Aorta (tissue), 5 donors: ENCODE measurements around the gene PRAMEF2. TPM values are rescaled to one million over a fixed set of nuclear protein-coding genes. Genes with fewer than 3 reads are reported as not detected.
"Not testable (repeated sequence)": the region's sequence is repeated elsewhere in the genome, so short reads cannot be mapped to it uniquely, and the experiment has no call there.

Source experiments
- ATAC-seq: fragments of 200-7000 bp; cut with Tn5 transposase; one replicate; pipeline ENCODE4 v1.9.1; 2022; ENCODE audit warnings: moderate library complexity; ENCODE audit not compliant: low FRiP score
- DNase-seq, 2 donors: peaks; one replicate each; pipeline ENCODE4 v3.0.0-alpha.2; 2020
- H3K27ac ChIP-seq, 2 donors: one replicate each; pipeline ENCODE4 v1.5.1; 2013; ENCODE audit warnings: low read length in 2 of 2, mild to moderate bottlenecking in 2 of 2, moderate library complexity in 2 of 2, control low read depth in 1 of 2, inconsistent platforms in 1 of 2, low read depth in 1 of 2
- H3K27me3 ChIP-seq, 2 donors: one replicate each; pipeline ENCODE4 v1.6.1; 2013; ENCODE audit warnings: control low read depth in 1 of 2, low read length in 1 of 2, mild to moderate bottlenecking in 1 of 2, moderate library complexity in 1 of 2; ENCODE audit not compliant: insufficient read depth in 2 of 2, control insufficient read depth in 1 of 2
- H3K36me3 ChIP-seq, 2 donors: one replicate each; pipeline ENCODE4 v1.6.1; 2013; ENCODE audit warnings: control low read depth in 1 of 2, low read length in 1 of 2, mild to moderate bottlenecking in 1 of 2; ENCODE audit not compliant: insufficient read depth in 2 of 2, control insufficient read depth in 1 of 2
- H3K4me1 ChIP-seq, 2 donors: one replicate each; pipeline ENCODE4 v1.6.1; 2013; ENCODE audit warnings: low read length in 2 of 2, control low read depth in 1 of 2, mild to moderate bottlenecking in 1 of 2, moderate library complexity in 1 of 2; ENCODE audit not compliant: insufficient read depth in 2 of 2, control insufficient read depth in 1 of 2
- H3K4me3 ChIP-seq, 2 donors: one replicate each; pipeline ENCODE4 v1.5.1; 2013; ENCODE audit warnings: low read length in 2 of 2, control low read depth in 1 of 2, mild to moderate bottlenecking in 1 of 2
- H3K9me3 ChIP-seq: one replicate; pipeline ENCODE4 v1.6.1; 2013; ENCODE audit warnings: mild to moderate bottlenecking, low read length; ENCODE audit not compliant: control insufficient read depth
- WGBS, 2 donors: extraction: QIAGEN DNeasy Blood & Tissue Kit; methylation state at CpG; one replicate each; pipeline ENCODE4 v1.1.7; 2013; 5-methylcytosine and 5-hydroxymethylcytosine counted together
- intact Hi-C, 2 donors: fragments of 100-400 bp; cut with DNase I; formaldehyde crosslinking; loops; one replicate each; pipeline versions ENCODE4 v1.14.2 to v1.15.0; 2022
- polyA plus RNA-seq, 2 donors: library from polyadenylated mRNA; stranded (reverse); fragments of 200-250 nt; gene quantifications; one replicate each; pipeline ENCODE4 v1.2.3, GENCODE V29; 2013
- total RNA-seq, 2 donors: library from RNA; stranded (reverse); fragmentation: NEBNext Ultra II Directional; extraction: Animal tissue kit (Norgen Biotek cat#: 25700); gene quantifications; one replicate each; pipeline ENCODE4 v1.2.1, GENCODE V29; 2021
- donor health status: healthy with polysubstance abuse.
- donor health status: Bipolar disorder and iron deficiency.
- donor health status: DM: no; HTN: no; CAD: no.
- donor health status: DM: no; HTN: no; CAD: no.
- donor health status: DM: yes; HTN: yes; CAD: no.

The PRAMEF2 gene
- total and polyA plus RNA-seq, 4 donors = not detected

DNA sequence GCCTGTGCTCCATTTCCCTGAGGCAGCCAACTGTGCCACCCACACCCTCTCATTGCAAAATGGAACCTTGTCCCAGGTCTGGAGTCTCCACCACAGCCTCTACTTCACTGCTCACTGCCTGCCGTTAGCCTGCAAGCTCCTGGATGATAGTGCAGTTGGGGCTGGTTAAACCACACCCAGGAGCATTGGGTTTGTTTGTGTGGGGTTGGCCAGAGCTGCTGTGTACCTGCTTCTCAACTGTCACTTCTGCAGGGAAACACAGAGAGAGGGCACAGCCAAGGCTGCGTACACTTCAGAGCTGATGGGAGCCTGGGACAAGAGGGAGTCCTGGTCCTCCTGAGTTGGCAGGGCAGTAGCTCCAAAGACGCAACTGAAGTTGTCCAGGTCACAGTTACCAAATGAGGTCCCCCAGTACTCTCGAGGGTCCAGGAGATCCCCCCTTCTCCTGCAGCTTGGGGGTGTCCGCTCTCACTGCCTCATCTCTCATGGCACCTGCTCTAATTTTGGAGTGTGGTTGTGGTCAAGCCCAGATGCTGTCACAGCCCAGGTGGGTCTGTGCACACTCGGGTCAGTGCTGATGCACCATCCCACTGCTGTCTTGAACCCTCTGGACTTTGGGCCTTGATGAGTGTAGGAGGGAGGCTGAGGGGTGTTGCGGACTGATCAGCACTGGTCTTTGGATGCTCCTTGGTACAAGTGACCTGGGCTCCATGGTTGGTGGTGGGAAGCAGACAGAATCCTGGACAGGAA, 6.4 kb downstream of the PRAMEF2 start:
- H3K9me3 ChIP-seq, H3K27me3 ChIP-seq, H3K27ac ChIP-seq, ATAC-seq, intact Hi-C loops, H3K4me1 ChIP-seq, DNase-seq, H3K4me3 ChIP-seq, H3K36me3 ChIP-seq: not testable (repeated sequence)
- WGBS, 2 donors = 75 to 86% methylated on average over 3 to 5 of the region's 7 CpGs

DNA sequence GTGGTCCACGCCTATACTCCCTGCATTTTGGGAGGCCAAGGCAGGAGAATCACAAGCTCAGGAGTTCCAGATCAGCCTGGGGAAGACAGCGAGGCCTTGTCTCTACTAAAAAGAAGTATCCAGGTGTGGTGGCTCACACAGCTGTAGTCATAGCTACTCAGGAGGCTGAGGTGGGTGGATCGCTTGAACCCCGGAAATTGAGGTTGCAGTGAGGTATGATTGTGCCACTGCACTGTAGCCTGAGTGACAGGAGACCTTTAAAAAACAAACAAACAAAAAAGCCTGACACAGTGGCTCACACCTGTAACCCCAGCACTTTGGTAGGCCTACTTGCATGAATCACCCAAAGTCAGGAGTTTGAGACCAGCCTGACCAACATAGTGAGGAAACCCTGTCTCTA, 21.6 kb downstream of the PRAMEF2 start:
- ATAC-seq, DNase-seq, H3K36me3 ChIP-seq, H3K9me3 ChIP-seq, H3K4me3 ChIP-seq, intact Hi-C loops, H3K4me1 ChIP-seq, H3K27ac ChIP-seq, H3K27me3 ChIP-seq: not testable (repeated sequence)
- 83 to 89% methylated on average over 3 of the region's 4 CpGs for WGBS, 2 donors

DNA sequence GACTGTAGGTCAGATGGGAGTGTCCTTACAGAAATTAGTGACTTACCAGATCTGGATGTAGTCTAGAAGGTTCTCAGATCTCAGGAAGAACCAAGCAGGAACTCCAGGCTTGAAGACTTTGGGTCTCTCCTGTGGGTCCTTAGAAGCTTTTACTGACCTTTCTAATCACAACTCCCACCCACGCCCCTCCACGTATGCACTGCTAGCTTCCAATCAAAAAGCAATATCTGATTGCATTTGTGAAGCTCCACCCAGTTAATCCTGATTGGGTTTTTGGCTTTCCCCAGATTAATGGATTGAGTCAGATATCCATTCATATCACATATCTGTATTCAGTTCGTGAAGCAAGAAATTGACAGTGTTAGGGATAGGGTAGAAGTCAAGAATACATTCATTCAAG, 29.2 kb downstream of the PRAMEF2 start, which contains the start of gene PRAMEF4:
Gene PRAMEF4 (minus strand): TSS at position 101 of the 400 bp plus-strand sequence. CDS start 2,807 bp downstream, outside the sequence.
- ATAC-seq, H3K27ac ChIP-seq, H3K36me3 ChIP-seq, DNase-seq, H3K27me3 ChIP-seq, H3K9me3 ChIP-seq, H3K4me3 ChIP-seq, intact Hi-C loops, H3K4me1 ChIP-seq: not testable (repeated sequence)
- WGBS, 2 donors = 78 to 85% methylated on average over 3 of the region's 3 CpGs

DNA sequence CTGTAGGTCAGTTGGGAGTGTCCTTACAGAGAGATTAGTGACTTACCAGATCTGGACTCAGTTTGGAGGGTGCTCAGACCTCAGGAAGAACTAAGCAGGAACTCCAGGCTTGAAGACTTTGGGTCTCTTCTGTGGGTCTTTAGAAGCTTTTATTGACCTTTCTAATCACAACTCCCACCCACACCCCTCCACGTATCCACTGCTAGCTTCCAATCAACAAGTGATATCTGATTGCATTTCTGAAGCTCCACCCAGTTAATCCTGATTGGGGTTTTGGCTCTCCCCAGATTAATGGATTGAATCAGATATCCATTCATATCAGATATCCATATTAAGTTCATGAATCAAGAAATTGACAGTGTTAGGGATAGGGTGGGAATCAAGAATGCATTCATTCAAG, 41.3 kb downstream of the PRAMEF2 start, which contains the start of gene PRAMEF10:
Gene PRAMEF10 (minus strand): TSS at position 101 of the 400 bp plus-strand sequence. CDS start 2,423 bp downstream, outside the sequence.
- H3K27ac ChIP-seq, H3K36me3 ChIP-seq, ATAC-seq, H3K4me3 ChIP-seq, H3K9me3 ChIP-seq, H3K27me3 ChIP-seq, intact Hi-C loops, H3K4me1 ChIP-seq, DNase-seq: not testable (repeated sequence)
- 40 to 60% methylated on average over 1 of the region's 1 CpG for WGBS, 2 donors

DNA sequence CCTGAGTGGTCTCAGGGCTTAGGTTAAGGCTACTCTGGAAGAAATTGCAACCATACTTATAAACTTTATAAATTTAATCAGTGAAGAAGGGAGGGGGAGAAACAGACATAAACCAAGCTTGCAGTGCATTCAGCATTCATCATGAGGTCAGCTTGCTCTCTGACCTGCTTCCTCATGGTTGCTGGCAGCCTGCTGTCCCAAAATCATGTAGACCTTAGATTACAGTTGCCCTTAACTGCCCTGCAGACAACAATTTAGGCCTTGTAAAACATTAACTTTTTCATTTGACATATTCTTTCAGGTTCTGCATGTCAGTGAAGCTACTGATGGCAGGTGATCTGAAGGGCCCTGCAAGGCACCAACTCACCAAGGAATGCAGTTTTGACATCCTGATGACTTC, 42.3 kb downstream of the PRAMEF2 start:
- ATAC-seq, H3K27me3 ChIP-seq, H3K9me3 ChIP-seq, intact Hi-C loops, H3K4me1 ChIP-seq, H3K36me3 ChIP-seq, H3K4me3 ChIP-seq, H3K27ac ChIP-seq, DNase-seq: not testable (repeated sequence)

DNA sequence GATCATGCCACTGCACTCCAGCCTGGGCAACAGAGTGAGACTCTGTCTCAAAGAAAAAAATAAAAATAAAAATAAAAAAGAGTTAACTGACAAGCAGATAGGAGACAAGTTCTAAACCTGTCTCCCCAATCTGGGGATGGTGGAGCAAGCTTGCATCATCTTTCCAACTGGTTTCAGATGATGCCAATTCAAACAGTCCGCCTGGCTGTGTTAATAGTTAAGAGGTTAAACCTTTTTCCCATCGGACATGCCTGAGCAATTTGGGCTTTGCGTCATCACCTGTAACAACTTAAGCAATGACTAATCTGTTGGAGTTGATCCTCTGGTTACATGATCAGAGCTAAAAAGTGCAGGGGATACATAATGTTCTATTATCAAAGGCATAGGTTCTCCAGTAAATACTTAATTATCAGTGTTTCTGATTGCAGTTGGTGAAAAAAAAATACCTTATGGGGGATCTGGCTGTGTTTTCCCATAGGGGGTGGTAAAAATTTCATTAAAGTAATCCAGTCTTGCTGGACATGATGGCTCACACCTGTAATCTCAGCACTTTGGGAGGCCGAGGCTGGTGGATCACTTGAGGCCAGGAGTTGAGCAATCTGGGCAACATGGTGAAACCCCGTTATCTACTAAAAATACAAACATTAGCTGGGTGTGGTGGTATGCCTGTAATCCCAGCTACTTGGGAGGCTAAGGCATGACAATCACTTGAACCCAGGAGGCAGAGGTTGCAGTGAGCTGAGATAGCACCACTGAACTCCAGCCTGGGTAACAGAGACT, 47.1 kb downstream of the PRAMEF2 start:
- DNase-seq, ATAC-seq, H3K27ac ChIP-seq, H3K36me3 ChIP-seq, H3K27me3 ChIP-seq, intact Hi-C loops, H3K9me3 ChIP-seq, H3K4me3 ChIP-seq, H3K4me1 ChIP-seq: not testable (repeated sequence)
- 67 to 84% methylated on average over 2 to 4 of the region's 5 CpGs for WGBS, 2 donors

Other genes starting within 250 kb of the PRAMEF2 start
- gene DHRS3, start 238.9 kb upstream of the PRAMEF2 start, total RNA-seq = 100 to 1,000 TPM; 117 to 325 TPM
- 10 to 100 TPM; 27.5 to 57.7 TPM for gene DHRS3, start 238.9 kb upstream of the PRAMEF2 start, polyA plus RNA-seq
- not detected for gene AADACL4, start 213.0 kb upstream of the PRAMEF2 start, total RNA-seq
- gene AADACL4, start 213.0 kb upstream of the PRAMEF2 start, polyA plus RNA-seq = not detected
- gene AADACL3, start 141.0 kb upstream of the PRAMEF2 start, total RNA-seq = not detected
- not detected for gene AADACL3, start 141.0 kb upstream of the PRAMEF2 start, polyA plus RNA-seq
- gene CFAP107, start 110.9 kb upstream of the PRAMEF2 start, total RNA-seq = not detected
- not detected for gene CFAP107, start 110.9 kb upstream of the PRAMEF2 start, polyA plus RNA-seq
- not detected for gene PRAMEF12, start 83.3 kb upstream of the PRAMEF2 start, total RNA-seq
- gene PRAMEF12, start 83.3 kb upstream of the PRAMEF2 start, polyA plus RNA-seq = not detected
- gene PRAMEF1, start 65.7 kb upstream of the PRAMEF2 start, total RNA-seq = not detected
- gene PRAMEF1, start 65.7 kb upstream of the PRAMEF2 start, polyA plus RNA-seq = not detected
- not detected for gene PRAMEF11, start 25.7 kb upstream of the PRAMEF2 start, total RNA-seq
- not detected for gene PRAMEF11, start 25.7 kb upstream of the PRAMEF2 start, polyA plus RNA-seq
- gene HNRNPCL1, start 8.4 kb upstream of the PRAMEF2 start, total RNA-seq = not detected
- not detected for gene HNRNPCL1, start 8.4 kb upstream of the PRAMEF2 start, polyA plus RNA-seq
- not detected for gene PRAMEF4, start 29.1 kb downstream of the PRAMEF2 start, total RNA-seq
- gene PRAMEF4, start 29.1 kb downstream of the PRAMEF2 start, polyA plus RNA-seq = not detected
- gene PRAMEF10, start 41.2 kb downstream of the PRAMEF2 start, total RNA-seq = not detected
- not detected for gene PRAMEF10, start 41.2 kb downstream of the PRAMEF2 start, polyA plus RNA-seq
- gene PRAMEF7, start 59.5 kb downstream of the PRAMEF2 start, total RNA-seq = not detected
- gene PRAMEF7, start 59.5 kb downstream of the PRAMEF2 start, polyA plus RNA-seq = under 1 TPM in 1 of 2 donors, not detected in 1; 0.20 TPM
- not detected for gene PRAMEF6, start 90.5 kb downstream of the PRAMEF2 start, total RNA-seq
- gene PRAMEF6, start 90.5 kb downstream of the PRAMEF2 start, polyA plus RNA-seq = not detected
- not detected for gene PRAMEF27, start 199.5 kb downstream of the PRAMEF2 start, total RNA-seq
- not detected for gene PRAMEF27, start 199.5 kb downstream of the PRAMEF2 start, polyA plus RNA-seq
- gene HNRNPCL3, start 203.7 kb downstream of the PRAMEF2 start, total RNA-seq = not detected
- gene HNRNPCL3, start 203.7 kb downstream of the PRAMEF2 start, polyA plus RNA-seq = not detected
- not detected for gene PRAMEF25, start 213.7 kb downstream of the PRAMEF2 start, total RNA-seq
- gene PRAMEF25, start 213.7 kb downstream of the PRAMEF2 start, polyA plus RNA-seq = not detected